EH (cell line): ENCODE results near the gene SNAP25.

ENCODE experiments used
- DNase-seq: peaks from one replicate; pipeline ENCODE4 v3.0.0-alpha.2; 2015; ENCODE audit warnings: low read depth

Gene SNAP25

GRCh38 chr20:10304471-10305046, 85.9 kb downstream of the SNAP25 start:
- no peak for DNase-seq

GRCh38 chr20:10306440-10307358, 88.1 kb downstream of the SNAP25 start:
- DNase-seq, result peak; percentile 86

- no peak for DNase-seq
Measured at GRCh38 chr20:10307359-10307735, 88.7 kb downstream of the SNAP25 start.

GRCh38 chr20:10308652-10309051, 90.0 kb downstream of the SNAP25 start:
- no peak for DNase-seq

- DNase-seq, result peak; percentile 94
Measured at GRCh38 chr20:10309326-10309725, 90.7 kb downstream of the SNAP25 start.

GRCh38 chr20:10312111-10312510, 93.5 kb downstream of the SNAP25 start:
- peak; percentile 59 for DNase-seq

GRCh38 chr20:10313215-10313614, 94.6 kb downstream of the SNAP25 start:
- DNase-seq, result no peak

- no peak for DNase-seq
Measured at GRCh38 chr20:10313701-10314100, 95.1 kb downstream of the SNAP25 start.

GRCh38 chr20:10314198-10314597, 95.6 kb downstream of the SNAP25 start:
- peak; percentile 75 for DNase-seq

GRCh38 chr20:10315138-10315537, 96.5 kb downstream of the SNAP25 start:
- no peak for DNase-seq

GRCh38 chr20:10316582-10316981, 98.0 kb downstream of the SNAP25 start:
- no peak for DNase-seq

- no peak for DNase-seq
Measured at GRCh38 chr20:10318291-10319024, 99.8 kb downstream of the SNAP25 start.

- DNase-seq, result no peak
Measured at GRCh38 chr20:10319855-10320254, 101.2 kb downstream of the SNAP25 start.

GRCh38 chr20:10321138-10321717, 102.6 kb downstream of the SNAP25 start:
- no peak for DNase-seq

GRCh38 chr20:10322073-10323012, 103.7 kb downstream of the SNAP25 start:
- DNase-seq, result peak; percentile 44

- DNase-seq, result no peak
Measured at GRCh38 chr20:10323729-10324128, 105.1 kb downstream of the SNAP25 start.

GRCh38 chr20:10324198-10324847, 105.7 kb downstream of the SNAP25 start:
- no peak for DNase-seq

GRCh38 chr20:10328897-10329255, 110.2 kb downstream of the SNAP25 start:
- no peak for DNase-seq

GRCh38 chr20:10329387-10330005, 110.9 kb downstream of the SNAP25 start:
- DNase-seq, result no peak

- DNase-seq, result no peak
Measured at GRCh38 chr20:10330071-10330470, 111.4 kb downstream of the SNAP25 start.
